ENCODE data around the gene TADA2A. TPM values are rescaled to one million over a fixed set of nuclear protein-coding genes. Genes with fewer than 3 reads are reported as not detected.

TADA2A gene
- total and polyA plus RNA-seq, 2 of the 8 experiments (the other 6 are each of a cell fraction or from before 2014, with no cell fraction given), result 8.4 to 18.5 TPM

GRCh38 chr17:37358830-37359681 is 47.6 kb upstream of the TADA2A start (continued):
- TF ChIP-seq CHD7 (IDR thresholded peaks at IDR 0.05; ENCODE audit: insufficient replicate concordance, low read length) (no peak), RBBP5 (IDR thresholded peaks at IDR 0.05; ENCODE audit: borderline replicate concordance, low read depth, low read length) (peak; percentile 74; the same call in 1 of the 2 replicates), RFX5 (IDR thresholded peaks at IDR 0.05; ENCODE audit: borderline replicate concordance, low read depth, low read length) (no peak), RNF2 (IDR thresholded peaks at IDR 0.05; ENCODE audit: borderline replicate concordance, low read depth, low read length, missing control alignments, poor library complexity, severe bottlenecking) (no peak), POLR2AphosphoS5 (IDR thresholded peaks at IDR 0.05; ENCODE audit: low read depth, low read length) (peak; percentile 43), BCL11A (IDR thresholded peaks at IDR 0.05; ENCODE audit: low read depth in 2 of 2, low read length in 2 of 2) (no peak), PHF8 (conservative IDR thresholded peaks at IDR 0.05; ENCODE audit: low read depth, low read length) (peak; percentile 74), EZH2 (IDR thresholded peaks at IDR 0.05; ENCODE audit: low read depth, low read length, severe bottlenecking) (no peak), TCF12 (IDR thresholded peaks at IDR 0.05; ENCODE audit: low read depth, low read length) (0 out of 2 replicates have a peak, but pooled peaks have one; percentile 5)
